A673 (cell line): ENCODE data around the gene RCBTB2.

Experiments
- EZH2 ChIP-seq: fragments of 200-600 bp; sonication (generic); IDR thresholded peaks from 2 replicates; pipeline ENCODE4 v1.6.1; 2017; ENCODE audit warnings: borderline replicate concordance, low read depth, mild to moderate bottlenecking, mixed read lengths, antibody characterized with exemption, low read length; ENCODE audit not compliant: poor library complexity, severe bottlenecking
- TF ChIP-seq, protein P1 (sequence below): fragments of 300-800, 200-600 bp; sonication (generic); conservative IDR thresholded peaks from 2 replicates; pipeline ENCODE4 v1.5.1; 2017; ENCODE audit warnings: low read depth, mild to moderate bottlenecking, antibody characterized with exemption, low read length, moderate library complexity, mixed read lengths

DNA sequence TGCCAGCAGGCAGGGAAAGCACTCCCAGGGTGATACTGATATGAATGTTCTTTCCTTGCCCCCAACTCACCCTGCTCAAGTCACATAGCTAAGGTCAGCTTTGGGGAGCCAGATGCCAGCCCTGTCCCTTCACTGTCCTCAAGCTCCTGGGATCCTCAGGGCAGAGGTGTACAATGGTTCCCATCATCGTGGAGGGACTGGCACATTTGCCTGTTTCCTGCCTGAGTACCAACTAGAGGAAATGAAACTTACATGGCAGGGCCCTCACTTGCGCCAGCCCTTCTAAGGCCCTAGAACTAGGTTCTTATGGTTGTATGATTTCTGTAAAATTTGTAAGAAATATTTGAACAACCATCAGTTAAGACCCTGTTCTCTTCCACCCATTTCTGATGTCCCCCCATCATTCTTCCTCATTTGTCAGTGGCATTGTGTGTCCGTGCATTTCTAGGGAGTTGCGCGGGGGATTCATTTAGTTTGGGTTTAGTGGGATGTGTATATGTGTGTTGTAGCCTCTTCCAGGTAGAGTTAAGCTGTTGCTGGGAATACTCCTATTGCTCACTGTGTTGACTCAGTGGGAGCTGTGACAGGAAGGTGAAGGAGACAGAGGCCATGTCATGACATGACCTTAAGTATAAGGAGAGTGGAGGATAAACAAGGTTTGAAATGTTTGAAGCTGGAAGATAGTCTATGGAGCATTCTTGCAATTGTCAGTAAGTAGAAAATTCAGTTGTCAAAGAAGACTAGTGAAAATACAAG lies 41.3 kb upstream of the RCBTB2 start:
- TF ChIP-seq, protein P1, sequence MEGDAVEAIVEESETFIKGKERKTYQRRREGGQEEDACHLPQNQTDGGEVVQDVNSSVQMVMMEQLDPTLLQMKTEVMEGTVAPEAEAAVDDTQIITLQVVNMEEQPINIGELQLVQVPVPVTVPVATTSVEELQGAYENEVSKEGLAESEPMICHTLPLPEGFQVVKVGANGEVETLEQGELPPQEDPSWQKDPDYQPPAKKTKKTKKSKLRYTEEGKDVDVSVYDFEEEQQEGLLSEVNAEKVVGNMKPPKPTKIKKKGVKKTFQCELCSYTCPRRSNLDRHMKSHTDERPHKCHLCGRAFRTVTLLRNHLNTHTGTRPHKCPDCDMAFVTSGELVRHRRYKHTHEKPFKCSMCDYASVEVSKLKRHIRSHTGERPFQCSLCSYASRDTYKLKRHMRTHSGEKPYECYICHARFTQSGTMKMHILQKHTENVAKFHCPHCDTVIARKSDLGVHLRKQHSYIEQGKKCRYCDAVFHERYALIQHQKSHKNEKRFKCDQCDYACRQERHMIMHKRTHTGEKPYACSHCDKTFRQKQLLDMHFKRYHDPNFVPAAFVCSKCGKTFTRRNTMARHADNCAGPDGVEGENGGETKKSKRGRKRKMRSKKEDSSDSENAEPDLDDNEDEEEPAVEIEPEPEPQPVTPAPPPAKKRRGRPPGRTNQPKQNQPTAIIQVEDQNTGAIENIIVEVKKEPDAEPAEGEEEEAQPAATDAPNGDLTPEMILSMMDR, result no peak
- no peak for TF ChIP-seq EZH2
